Parathyroid adenoma (tissue), 2 donors: ENCODE data around the gene GSG1L.

ENCODE experiments used
- H2AFZ ChIP-seq: fragments of 300-600 bp; sonication (generic); one replicate; pipeline ENCODE4 v1.7.0; 2017; ENCODE audit warnings: antibody characterized with exemption, mild to moderate bottlenecking
- H3K27ac ChIP-seq: fragments of 300-600 bp; sonication (generic); one replicate; pipeline ENCODE4 v1.7.0; 2017
- H3K27me3 ChIP-seq: fragments of 300-600 bp; sonication (generic); one replicate; pipeline ENCODE4 v1.7.0; 2017; ENCODE audit warnings: low read length; ENCODE audit not compliant: control insufficient read depth, insufficient read depth
- H3K36me3 ChIP-seq: fragments of 300-600 bp; sonication (generic); one replicate; pipeline ENCODE4 v1.7.0; 2017; ENCODE audit warnings: low read length; ENCODE audit not compliant: control insufficient read depth, insufficient read depth
- H3K4me1 ChIP-seq: fragments of 300-600 bp; sonication (generic); one replicate; pipeline ENCODE4 v1.7.0; 2017; ENCODE audit warnings: control low read depth
- H3K4me2 ChIP-seq: fragments of 300-600 bp; sonication (generic); one replicate; pipeline ENCODE4 v1.7.0; 2017; ENCODE audit warnings: low read length
- H3K4me3 ChIP-seq: fragments of 300-600 bp; sonication (generic); one replicate; pipeline ENCODE4 v1.7.0; 2017; ENCODE audit warnings: low read depth, low read length
- H3K79me2 ChIP-seq: fragments of 300-600 bp; sonication (generic); one replicate; pipeline ENCODE4 v1.7.0; 2017; ENCODE audit warnings: control low read depth
- H3K9ac ChIP-seq: fragments of 300-600 bp; sonication (generic); one replicate; pipeline ENCODE4 v1.7.0; 2017; ENCODE audit warnings: mild to moderate bottlenecking
- H3K9me3 ChIP-seq: fragments of 300-600 bp; sonication (generic); one replicate; pipeline ENCODE4 v1.7.0; 2017; ENCODE audit warnings: low read length; ENCODE audit not compliant: control insufficient read depth
- TF ChIP-seq, protein P1 (sequence below): fragments of 300-600 bp; sonication (generic); IDR thresholded peaks from one replicate; pipeline ENCODE4 v1.7.0; 2017; ENCODE audit warnings: antibody characterized with exemption, mild to moderate bottlenecking
- donor health status: primary hyperparathyroidism.

GSG1L gene

DNA sequence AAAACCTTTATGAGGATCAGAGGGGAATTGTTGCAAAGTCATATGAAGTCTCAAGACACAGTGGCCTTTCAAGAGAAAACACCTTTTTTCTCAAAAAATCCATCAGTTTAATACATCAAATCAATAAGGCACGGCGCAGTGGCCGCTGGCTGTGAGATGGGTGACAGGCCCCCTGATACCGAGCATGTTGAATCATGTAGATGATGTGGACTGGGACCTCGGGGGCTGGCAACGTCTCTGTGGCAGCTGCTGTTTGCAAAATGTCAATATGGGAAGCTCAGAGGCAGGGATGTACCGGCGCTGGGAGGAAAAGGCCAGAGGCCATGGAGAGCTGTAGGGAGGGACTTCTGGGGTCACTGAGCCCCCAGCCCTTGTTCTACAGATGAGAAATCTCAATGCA lies 169.1 kb downstream of the GSG1L start:
- Histone ChIP-seq H3K27me3 (peaks cover 4% of the 10 kb centered on the region), H3K4me1 (no peaks in the 10 kb centered on the region)

DNA sequence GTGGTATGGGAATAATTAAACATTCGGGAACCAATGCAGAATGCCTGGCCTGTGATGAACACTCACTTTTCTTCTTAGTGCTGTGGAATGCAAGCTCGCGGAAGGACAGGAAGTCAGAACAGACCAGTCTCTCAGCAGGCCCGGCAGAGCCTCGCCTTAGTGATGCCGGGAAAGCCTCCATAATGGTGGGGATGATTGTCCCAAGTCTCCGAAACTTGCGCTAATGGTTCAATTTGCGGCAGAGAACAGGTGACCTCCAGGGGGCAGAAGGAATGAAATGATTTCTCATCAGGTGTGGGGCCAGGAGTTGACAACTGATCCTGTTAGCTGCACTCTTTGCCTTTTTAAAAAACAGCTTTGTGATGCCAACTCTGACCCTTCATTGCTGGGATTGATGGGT lies 170.6 kb downstream of the GSG1L start:
- TF ChIP-seq, protein P1, sequence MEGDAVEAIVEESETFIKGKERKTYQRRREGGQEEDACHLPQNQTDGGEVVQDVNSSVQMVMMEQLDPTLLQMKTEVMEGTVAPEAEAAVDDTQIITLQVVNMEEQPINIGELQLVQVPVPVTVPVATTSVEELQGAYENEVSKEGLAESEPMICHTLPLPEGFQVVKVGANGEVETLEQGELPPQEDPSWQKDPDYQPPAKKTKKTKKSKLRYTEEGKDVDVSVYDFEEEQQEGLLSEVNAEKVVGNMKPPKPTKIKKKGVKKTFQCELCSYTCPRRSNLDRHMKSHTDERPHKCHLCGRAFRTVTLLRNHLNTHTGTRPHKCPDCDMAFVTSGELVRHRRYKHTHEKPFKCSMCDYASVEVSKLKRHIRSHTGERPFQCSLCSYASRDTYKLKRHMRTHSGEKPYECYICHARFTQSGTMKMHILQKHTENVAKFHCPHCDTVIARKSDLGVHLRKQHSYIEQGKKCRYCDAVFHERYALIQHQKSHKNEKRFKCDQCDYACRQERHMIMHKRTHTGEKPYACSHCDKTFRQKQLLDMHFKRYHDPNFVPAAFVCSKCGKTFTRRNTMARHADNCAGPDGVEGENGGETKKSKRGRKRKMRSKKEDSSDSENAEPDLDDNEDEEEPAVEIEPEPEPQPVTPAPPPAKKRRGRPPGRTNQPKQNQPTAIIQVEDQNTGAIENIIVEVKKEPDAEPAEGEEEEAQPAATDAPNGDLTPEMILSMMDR = no peak
- no peak overlapping the region for H3K4me2 ChIP-seq

More for the DNA sequence above, 169.1 kb downstream of the GSG1L start:
- Histone ChIP-seq H3K4me3 (no peak overlapping the region), H3K36me3 (no peaks in the 10 kb centered on the region), H3K79me2 (no peaks in the 10 kb centered on the region), H3K9ac (no peak overlapping the region), H3K27ac (no peak overlapping the region), H3K9me3 (no peaks in the 10 kb centered on the region), H3K4me2 (no peak overlapping the region), H2AFZ (no peak overlapping the region)
- TF ChIP-seq, protein P1 = no peak

DNA sequence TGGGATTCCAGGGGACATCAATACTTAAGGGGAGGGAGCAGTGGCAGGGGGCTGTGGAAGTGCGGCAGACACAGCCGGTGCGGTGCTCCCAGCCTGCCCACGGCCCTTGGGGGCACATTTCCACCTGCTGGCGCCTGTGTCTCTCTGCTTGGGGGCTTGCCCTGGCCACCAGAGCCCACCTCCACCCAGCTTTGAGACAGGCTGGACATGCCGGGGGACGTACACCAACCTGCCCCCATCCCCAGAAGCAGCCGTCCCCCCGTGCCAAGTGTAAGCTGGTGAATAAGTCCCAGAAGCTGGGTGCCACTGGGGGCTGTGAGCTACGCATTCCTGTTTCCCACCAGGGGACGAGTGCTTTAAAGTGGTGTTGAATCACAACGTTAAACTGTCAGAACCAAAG lies 172.6 kb downstream of the GSG1L start:
- no peak overlapping the region for H3K4me3 ChIP-seq
- H3K27ac ChIP-seq = no peak overlapping the region
- no peaks in the 10 kb centered on the region for H3K4me1 ChIP-seq
- H3K27me3 ChIP-seq = peaks cover 4% of the 10 kb centered on the region
- H3K4me2 ChIP-seq = no peak overlapping the region
- no peaks in the 10 kb centered on the region for H3K79me2 ChIP-seq
- TF ChIP-seq, protein P1 = no peak
- H3K9ac ChIP-seq = no peak overlapping the region
- no peaks in the 10 kb centered on the region for H3K36me3 ChIP-seq
- H3K9me3 ChIP-seq = no peaks in the 10 kb centered on the region
- H2AFZ ChIP-seq = no peak overlapping the region

More for the DNA sequence above, 170.6 kb downstream of the GSG1L start:
- no peak overlapping the region for H2AFZ ChIP-seq
- no peak overlapping the region for H3K4me3 ChIP-seq
- H3K9me3 ChIP-seq = no peaks in the 10 kb centered on the region
- H3K9ac ChIP-seq = no peak overlapping the region
- H3K27me3 ChIP-seq = peaks cover 4% of the 10 kb centered on the region
- no peaks in the 10 kb centered on the region for H3K79me2 ChIP-seq
- no peaks in the 10 kb centered on the region for H3K36me3 ChIP-seq
- H3K4me1 ChIP-seq = no peaks in the 10 kb centered on the region
- H3K27ac ChIP-seq = no peak overlapping the region

DNA sequence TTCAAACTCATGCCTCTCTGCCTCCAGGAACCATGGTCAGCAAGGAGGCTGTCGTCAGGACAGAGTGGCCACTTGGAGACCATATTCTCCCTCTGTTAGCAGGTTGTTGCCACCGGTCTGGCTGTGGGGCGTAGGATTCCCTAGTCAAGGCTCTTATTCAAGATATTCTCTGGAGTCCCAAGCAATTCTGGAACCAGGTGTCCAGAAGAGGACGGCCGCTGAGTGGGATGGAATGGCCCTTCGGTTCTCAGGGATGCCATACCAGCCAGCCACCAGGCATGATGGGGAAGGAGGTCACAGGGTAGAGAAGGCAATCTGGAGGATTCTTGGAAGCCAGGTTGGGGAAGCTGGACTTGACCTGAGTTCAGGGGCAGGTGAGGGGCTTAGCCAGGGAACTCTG lies 173.5 kb downstream of the GSG1L start:
- no peak overlapping the region for H3K4me3 ChIP-seq
- no peaks in the 10 kb centered on the region for H3K9me3 ChIP-seq
- H3K79me2 ChIP-seq = no peaks in the 10 kb centered on the region
- H2AFZ ChIP-seq = no peak overlapping the region
- TF ChIP-seq, protein P1 = no peak
- no peaks in the 10 kb centered on the region for H3K4me1 ChIP-seq
- H3K27me3 ChIP-seq = peaks cover 4% of the 10 kb centered on the region
- no peaks in the 10 kb centered on the region for H3K36me3 ChIP-seq
- no peak overlapping the region for H3K9ac ChIP-seq
- H3K27ac ChIP-seq = no peak overlapping the region
- H3K4me2 ChIP-seq = no peak overlapping the region

DNA sequence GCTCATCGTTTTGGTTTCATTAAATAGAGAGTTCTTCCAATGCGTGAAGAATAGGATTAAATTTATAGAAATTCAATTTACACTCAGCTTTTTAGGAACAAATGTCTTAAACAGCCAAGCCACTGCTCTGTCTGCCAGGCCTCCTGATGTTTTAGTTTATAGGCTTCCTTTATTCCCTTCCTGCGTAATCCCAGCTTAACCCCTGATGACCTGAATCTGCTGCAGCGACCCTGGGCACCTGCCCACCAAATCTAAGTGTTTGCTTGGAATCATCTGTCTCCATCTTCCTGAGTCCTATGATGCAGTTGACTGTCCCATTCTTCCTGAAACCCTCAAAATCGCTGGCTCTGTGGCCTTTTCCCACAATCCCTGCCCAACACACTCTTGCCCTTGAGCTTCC lies 179.9 kb downstream of the GSG1L start:
- TF ChIP-seq, protein P1 = no peak

More for the DNA sequence above, 179.9 kb downstream of the GSG1L start:
- no peaks in the 10 kb centered on the region for H3K79me2 ChIP-seq
- H3K36me3 ChIP-seq = no peaks in the 10 kb centered on the region
- H3K4me3 ChIP-seq = no peak overlapping the region
- H2AFZ ChIP-seq = no peak overlapping the region
- no peak overlapping the region for H3K27ac ChIP-seq
- H3K4me1 ChIP-seq = no peaks in the 10 kb centered on the region
- H3K27me3 ChIP-seq = no peaks in the 10 kb centered on the region
- H3K9me3 ChIP-seq = no peaks in the 10 kb centered on the region
- H3K9ac ChIP-seq = no peak overlapping the region
- no peak overlapping the region for H3K4me2 ChIP-seq
